GM21529 (cell line): ENCODE measurements around the gene STARD8.
"Not testable (repeated sequence)": the region's sequence is repeated elsewhere in the genome, so short reads cannot be mapped to it uniquely, and the experiment has no call there.

Experiments
- ATAC-seq: cut with Tn5 transposase; IDR thresholded peaks from one replicate; pipeline ENCODE4 v1.9.1; 2021; ENCODE audit not compliant: unreplicated experiment

Gene STARD8

DNA sequence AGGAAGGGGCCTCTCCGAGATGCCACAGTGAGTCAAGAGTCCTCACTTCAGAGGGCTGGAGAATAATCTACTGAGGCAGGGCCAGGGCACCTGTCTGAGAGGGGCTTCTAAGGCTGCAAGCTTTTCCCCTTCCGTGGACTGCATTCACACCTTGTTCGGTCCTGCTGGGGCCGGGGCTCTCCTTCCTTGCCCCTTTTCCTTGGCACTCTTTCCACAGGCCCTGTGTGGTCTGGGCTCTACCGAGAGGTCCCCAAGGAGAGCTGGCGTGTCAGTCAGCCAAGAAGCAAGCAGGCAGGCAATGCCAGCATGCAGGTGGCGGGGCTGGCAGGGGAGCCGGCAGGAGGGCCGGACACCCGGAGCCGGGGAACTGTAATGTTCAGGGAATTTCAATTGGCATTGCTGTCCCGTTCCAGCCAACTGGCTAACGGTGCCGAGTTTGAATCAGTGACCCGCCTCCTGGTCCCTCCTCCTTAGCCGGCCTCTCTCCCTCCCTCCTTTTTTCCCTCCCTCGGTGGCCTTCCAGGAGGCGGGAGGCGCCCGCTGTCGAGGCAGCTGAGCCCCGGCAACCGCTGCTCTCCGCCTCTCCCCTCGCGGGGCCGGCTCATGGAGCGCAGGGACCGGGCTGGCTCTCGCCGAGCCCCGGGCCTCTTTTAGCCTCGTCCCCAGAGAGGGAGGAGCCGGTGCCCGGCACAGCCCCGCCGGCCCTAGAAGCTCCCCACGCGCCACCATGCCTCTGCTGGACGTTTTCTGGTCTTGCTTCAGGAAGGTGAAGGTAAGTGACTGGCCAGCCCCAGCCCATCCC, at the start of gene STARD8:
Gene STARD8, plus strand, starts transcription at position 511 of the 802 bp plus-strand sequence. Its CDS starts 217 bp downstream, at position 728.
- ATAC-seq = no peak

DNA sequence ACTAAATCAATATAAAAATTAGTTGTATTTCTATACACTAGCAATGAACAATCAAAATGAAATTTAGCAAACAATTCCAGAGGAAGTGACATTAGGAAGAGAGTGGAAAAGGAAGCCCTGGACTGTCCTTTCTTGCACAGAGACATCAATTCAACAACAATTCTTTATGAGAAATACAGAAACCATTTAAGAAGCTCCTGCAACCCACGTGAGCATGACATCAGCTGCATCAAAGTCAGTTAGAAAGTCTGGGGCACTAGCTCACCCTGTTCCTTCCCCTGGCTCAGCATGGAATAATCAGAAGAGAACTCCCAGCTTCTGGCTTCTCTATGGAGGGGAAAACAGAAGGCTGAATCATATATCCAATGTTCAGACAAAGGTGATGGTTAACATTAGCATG, 48.6 kb upstream of the STARD8 start:
- no peak for ATAC-seq

- no peak for ATAC-seq
Observed at GRCh38 chrX:68599256-68600152, 48.0 kb upstream of the STARD8 start.

GRCh38 chrX:68604216-68604615, 43.2 kb upstream of the STARD8 start:
- not testable (repeated sequence) for ATAC-seq

DNA sequence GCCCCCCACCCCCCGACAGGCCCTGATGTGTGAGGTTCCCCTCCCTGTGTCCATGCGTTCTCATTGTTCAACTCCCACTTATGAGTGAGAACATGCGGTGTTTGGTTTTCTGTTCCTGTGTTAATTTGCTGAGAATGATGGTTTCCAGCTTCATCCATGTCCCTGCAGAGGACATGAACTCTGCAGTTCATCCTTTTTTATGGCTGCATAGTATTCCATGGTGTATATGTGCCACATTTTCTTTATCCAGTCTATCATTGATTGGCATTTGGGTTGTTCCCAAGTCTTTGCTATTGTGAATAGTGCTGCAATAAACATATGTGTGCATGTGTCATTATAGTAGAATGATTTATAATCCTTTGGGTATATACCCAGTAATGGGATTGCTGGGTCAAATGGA, 32.7 kb upstream of the STARD8 start:
- ATAC-seq = not testable (repeated sequence)

DNA sequence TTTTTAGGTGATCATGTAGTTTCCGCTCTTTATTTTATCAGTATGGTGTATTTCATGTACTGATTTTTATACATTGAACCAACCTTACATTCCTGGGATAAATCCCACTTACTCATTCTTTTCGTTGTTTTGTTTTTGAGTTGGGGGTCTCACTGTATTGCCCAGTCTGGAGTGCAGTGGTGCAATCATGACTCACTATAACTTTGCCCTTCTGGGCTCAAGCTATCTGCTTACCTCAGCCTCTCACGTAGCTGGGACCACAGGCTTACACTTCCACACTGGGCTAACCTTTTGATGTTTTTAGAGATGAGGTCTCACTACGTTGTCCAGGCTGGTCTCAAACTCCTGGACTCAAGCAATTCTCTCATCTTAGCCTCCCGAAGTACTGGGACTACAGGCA, 19.5 kb upstream of the STARD8 start:
- no peak for ATAC-seq

DNA sequence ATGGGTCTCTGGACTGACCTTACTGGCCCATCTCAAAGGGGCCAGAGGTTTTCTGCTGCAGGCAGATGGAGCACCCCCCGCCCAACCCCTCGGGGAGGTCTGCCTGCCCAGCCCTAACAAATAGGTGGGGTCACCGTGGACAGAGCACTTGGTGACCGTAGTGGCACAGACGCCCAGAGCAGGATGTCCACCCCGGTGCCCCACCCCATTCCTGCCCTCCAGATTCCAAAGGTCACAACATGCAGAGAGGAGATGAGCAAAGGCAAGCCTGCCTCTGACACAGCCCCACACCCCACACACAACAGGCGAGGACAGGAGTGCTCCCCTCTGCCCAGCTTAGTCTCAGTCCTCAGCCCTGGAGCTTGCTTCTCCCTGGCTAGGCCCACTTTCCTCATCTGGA, 17.5 kb upstream of the STARD8 start:
- ATAC-seq = not testable (repeated sequence)

DNA sequence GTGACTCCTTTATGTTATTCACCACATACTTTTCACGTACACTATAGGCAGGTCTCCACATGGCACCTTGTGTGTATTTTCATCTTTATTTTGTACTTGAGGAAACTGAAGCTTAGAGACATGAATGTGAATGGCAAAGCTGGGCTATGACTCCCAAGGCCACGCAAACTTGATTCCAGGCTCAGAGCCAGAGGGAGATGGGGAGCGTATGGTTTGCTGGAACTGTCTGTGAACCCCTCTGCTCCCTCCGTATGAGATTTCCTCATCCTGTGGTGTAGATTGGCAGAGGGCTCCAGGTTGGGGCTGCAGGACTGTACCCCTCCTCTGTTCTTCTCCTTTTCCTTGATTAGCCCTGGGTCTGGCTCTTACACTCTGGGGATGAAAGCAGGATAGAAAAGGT, 16.1 kb upstream of the STARD8 start:
- no peak for ATAC-seq

DNA sequence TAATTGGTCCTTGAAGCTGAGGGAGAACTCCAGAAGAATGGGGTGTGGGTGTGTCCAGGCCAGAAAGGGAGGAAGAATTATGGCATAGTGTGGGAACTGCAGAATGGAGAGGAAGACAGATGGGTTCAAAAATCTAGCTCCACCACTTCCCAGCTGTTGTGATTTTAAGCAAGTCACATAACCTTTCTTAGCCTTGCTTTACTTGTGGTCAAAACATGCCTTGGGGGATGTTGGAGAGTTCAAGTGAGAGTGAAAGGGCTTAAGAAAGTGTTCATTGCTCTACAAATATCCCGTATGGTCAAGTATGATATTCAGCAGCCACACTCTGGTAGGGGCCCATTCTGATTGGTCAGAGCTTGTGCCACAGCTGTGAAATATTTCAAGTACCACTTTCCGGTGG, 15.0 kb upstream of the STARD8 start:
- ATAC-seq = no peak

DNA sequence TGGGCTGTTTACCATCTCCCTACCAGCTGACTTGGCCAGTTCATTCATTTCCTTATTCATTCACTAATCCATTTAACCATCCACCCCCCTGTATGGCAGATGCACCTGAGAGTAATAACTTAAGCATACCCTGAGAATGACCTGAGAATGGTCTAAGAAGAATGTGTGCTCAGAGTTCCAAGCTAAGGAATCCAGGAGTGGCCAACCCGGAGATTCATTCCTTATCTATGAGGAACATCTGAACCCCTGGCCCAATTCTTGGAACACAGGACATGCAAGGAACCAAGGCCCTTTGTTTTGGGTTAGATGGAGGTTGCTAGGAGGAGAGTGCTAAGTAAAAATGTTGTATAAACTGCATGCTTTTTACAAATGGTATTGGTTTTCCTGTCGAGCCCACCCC, 13.5 kb upstream of the STARD8 start:
- ATAC-seq = no peak

DNA sequence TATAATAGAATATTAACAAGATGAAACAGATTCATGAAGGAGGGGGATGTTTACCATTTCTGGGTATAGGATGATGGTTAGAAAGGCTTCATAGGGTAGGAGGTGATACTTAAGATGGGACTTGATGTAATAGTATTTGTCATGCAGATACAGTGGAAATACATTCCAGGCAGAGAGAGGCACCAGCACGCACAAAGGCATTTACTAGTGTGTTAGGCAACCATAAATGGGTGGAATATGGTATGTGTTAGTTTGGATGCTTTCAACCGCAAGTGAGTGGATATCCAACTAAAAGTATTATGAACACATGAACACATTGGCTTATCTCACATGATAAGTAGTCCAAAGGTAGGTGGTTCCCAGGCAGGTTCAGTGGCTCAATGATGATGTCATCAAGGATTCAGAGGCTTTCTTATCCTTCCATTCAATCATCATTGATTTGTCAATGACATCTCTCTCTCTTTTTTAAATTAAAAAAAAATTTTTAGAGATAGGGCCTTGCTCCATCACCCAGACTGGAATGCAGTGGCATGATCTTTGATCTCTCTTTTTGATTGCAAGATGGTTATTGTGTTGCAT, 12.7 kb upstream of the STARD8 start:
- ATAC-seq = no peak

DNA sequence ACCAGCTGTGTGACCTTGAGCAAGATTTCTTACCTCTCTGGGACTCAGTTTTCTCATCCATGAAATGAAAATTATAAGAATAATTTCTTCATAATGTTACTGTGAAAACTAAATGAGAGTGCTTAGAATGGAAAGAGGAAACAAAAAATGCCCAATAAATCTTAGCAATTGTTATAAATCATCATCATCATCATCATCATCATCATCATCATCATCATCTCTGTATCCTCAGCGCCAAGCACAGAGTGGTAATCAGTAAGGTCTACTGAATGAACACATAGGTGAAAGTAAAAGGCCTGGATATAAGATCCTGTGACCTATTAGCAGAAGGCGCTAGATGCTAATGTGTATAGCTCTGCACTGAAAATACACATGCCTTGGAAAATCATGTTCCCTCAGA, 6.8 kb upstream of the STARD8 start:
- no peak for ATAC-seq

DNA sequence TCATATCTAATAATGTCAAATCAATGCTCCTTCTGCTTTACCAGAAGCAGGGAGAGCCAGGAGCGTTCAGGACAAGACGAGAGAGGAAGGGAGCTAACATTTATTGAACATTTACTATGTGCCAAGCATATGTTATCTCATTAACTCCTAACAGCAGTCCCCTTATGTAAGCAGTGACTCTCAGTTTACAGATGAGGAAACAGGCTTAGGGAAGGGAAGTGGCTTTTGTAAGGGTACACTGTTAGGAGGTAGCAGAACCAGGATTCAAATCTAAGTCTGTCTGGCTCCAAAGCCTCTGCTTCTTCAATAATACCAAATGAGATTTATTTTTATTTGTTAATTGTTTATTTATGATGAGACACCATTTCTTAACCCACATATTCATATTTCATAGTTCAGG, 2.6 kb upstream of the STARD8 start:
- ATAC-seq = no peak

DNA sequence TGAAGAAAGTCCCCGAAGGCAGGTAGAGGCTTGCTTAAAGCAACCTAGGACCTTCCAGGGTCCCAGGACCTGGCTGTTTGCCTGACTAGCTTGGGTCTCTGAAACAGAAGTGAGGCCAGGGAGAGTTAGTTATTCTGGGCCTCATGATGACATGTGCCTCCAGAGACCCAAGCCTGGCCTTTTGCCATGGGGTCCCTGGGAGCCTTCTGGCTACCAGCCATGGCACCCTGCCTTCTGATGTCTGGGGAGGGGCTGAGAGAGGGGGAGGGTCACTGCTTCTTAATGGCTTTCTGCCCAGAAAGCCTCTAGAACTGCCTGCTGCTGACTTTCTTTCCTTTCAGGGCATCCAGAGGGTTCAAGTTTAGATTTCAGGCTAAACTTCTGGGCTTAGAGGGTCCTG, 1.0 kb upstream of the STARD8 start:
- ATAC-seq = no peak

GRCh38 chrX:68648960-68649359, 1.5 kb downstream of the STARD8 start:
- no peak for ATAC-seq

GRCh38 chrX:68650491-68650890, 3.0 kb downstream of the STARD8 start:
- ATAC-seq = no peak

DNA sequence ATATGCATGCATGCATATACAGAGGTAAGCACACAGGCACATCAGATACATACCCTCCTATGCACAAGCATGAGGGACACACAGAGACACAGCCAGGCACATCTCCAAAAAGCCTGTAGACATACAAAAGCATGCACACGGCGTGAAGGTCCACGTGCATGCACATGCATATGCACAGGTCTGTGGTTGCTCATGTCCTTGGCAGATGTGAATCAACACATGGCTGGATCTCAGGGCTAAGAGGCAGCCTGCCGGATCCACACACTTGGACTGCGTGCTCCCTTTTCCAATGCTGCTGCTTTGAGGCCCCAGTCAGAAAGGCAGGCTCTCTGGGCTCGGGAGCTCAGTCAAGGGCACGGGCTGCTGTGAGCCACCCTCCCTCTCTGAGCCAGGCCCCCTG, 3.6 kb downstream of the STARD8 start:
- ATAC-seq = no peak

DNA sequence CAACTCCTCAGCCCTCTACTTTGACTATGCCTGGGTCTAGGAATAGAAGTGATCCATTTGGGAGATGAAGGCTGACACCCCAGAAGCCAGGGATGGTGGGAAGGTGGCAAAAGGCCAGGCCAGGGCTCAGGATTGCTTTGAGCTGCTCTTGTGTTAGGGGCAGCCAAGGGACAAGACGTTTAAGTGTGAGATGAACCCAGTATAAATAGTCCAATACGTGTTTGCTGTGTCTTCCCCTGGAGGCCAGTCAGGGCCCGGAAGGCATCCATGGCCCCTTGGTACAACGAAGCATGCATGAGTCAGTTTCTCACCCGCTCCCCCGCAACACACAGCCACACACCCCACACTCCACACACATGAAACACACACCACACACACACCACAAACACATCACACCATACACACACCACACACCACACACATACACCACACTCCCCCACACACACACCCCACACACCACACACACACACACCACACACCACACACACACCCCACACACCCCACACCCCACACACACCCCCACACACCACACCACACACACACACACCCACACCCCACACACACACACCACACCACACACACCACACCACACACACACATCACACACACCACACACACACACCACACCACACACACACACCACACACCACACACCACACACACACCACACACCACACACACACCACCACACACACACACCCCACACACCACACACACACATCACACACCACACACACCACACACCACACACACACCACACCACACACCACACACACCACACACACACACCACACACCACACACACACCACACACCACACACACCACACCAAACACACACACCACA, 5.1 kb downstream of the STARD8 start:
- no peak for ATAC-seq

GRCh38 chrX:68654693-68655092, 7.2 kb downstream of the STARD8 start:
- ATAC-seq = no peak

GRCh38 chrX:68656473-68656872, 9.0 kb downstream of the STARD8 start:
- not testable (repeated sequence) for ATAC-seq

DNA sequence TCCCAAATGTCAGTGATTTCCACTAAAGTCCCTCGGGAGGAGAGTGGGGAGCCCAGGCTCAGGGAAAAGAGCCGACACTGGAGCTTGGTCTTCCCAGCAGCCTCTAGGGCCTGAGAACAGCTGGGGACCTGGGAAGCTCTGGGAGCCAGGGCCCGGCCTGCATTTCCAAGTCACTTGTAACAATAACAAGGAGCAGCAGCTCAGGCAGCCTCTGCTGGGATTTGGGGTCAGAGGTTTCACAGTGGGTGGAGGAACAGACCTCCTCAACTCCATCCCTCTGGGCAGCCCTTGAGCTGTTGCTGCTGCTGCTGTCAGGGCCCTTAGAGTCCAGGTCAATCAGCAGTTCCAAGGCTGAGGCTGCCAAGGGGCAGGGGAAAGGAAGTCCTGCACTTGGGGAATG, 11.1 kb downstream of the STARD8 start:
- ATAC-seq = no peak
